GM21576 (cell line): ENCODE data around the gene FADS1.
A peak's percentile ranks its signal among the peaks of the same experiment; 100 is the strongest.

Source experiments
- ATAC-seq: cut with Tn5 transposase; IDR thresholded peaks from one replicate; pipeline ENCODE4 v1.9.1; 2021; ENCODE audit warnings: mild to moderate bottlenecking, moderate library complexity; ENCODE audit not compliant: unreplicated experiment

Gene FADS1

GRCh38 chr11:61762798-61763197, 54.0 kb downstream of the FADS1 start:
- ATAC-seq = no peak

GRCh38 chr11:61762223-61762615, 54.6 kb downstream of the FADS1 start:
- ATAC-seq = no peak

DNA sequence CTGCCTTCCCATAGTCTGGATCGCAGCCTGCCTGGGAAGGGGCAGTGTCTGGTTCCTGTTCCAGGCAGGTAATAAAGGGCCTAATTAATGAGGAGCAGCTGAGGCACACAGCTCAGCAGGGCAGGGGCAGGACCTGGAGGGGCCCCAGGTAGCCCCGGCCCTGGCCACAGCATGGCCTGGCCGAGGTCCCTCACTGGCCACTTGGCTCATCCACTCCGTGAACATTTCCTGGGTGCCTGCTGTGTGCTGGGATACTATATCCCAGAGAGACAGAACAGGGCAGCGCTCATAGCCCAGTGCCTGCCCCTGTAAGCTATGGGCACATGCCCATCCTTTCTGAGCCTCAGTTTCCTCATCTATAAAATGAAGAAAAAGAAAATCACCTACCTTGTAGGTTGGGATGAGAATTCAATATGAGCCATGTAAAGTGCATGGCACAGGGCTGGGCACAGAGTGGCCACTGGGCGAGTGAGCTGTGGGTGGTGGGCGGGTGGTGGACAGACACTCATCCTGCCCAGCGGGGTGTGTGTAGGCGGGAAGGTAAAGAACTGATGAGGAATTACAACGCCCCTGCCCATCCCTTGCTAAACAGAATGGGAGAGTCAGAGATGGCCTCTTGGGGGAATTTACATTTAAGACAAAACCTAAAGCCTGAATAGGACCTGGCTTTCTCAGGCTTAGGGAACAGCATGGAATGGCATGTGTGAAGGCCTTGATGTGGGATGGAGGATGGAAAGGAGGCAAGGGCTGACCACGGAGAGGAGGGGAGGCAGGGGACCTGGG, 55.2 kb downstream of the FADS1 start:
- ATAC-seq = no peak

DNA sequence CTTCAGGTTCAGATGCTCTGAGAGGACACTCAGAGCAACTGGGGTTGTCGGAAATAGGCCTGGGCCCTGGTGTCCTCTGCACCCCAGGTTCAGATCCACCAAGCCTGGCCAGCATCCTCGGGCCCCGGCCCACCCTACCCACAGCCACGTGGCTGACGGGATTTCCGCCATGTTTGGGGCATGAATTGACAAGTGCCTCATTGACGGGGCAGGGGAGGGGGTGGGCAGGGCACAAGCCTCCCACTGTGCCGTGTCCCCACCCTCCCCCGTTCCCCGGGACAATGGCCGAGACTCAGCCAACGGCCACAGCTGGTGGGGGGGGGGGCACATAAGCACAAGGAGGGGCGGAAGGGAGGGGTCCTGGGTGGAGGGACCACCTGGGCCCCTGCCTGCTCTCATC, 55.9 kb downstream of the FADS1 start:
- no peak for ATAC-seq

DNA sequence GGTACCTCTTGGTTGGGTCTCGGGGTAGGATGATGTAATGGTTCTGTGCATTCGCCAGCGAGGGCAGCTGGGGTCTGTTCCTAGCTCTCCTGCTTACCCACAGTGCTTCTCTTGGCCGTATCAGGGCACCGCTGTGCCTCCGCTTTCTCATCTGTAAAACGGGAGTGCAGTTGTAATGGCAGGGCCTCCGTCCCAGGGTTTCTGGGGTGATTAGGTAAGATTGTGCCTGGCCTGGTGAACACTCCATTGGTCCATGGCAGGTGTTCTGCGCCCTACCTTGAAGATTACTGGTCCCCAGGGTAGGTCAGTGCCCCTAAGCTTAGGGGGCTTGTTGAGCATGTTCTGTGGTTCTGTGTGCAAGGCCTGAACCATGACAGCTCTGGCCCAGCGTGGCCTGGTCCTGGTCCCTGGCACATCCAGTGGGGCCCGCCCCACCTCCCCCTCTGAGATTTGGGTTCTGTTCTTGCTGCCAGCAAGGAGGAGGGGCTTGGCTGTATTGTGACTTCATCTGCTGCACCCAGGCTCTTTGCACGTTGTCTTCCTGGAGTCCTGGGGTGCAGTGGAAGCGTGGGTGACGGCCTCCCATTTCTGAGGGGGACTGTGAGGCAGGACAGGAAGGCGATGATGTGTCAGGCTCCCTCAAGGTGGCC, 59.5 kb downstream of the FADS1 start:
- ATAC-seq = no peak

- ATAC-seq = no peak
These were observed 60.2 kb downstream of the FADS1 start for GRCh38 chr11:61756452-61757212.

DNA sequence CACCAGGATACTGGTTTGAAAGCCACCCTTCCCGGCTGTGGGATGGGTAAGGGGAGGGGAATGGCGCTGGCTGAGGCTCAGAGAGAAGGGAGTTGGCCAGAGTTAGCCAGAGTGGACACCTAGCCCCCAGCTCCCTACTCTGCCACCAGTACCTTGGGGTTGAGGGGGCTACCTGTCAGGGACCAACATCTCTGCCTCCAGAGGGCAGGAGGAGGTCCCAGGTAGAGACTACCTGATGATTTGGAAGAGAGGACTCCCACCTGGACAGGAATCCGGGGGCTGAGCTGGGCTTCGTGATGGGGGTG, 60.7 kb downstream of the FADS1 start:
- no peak for ATAC-seq

DNA sequence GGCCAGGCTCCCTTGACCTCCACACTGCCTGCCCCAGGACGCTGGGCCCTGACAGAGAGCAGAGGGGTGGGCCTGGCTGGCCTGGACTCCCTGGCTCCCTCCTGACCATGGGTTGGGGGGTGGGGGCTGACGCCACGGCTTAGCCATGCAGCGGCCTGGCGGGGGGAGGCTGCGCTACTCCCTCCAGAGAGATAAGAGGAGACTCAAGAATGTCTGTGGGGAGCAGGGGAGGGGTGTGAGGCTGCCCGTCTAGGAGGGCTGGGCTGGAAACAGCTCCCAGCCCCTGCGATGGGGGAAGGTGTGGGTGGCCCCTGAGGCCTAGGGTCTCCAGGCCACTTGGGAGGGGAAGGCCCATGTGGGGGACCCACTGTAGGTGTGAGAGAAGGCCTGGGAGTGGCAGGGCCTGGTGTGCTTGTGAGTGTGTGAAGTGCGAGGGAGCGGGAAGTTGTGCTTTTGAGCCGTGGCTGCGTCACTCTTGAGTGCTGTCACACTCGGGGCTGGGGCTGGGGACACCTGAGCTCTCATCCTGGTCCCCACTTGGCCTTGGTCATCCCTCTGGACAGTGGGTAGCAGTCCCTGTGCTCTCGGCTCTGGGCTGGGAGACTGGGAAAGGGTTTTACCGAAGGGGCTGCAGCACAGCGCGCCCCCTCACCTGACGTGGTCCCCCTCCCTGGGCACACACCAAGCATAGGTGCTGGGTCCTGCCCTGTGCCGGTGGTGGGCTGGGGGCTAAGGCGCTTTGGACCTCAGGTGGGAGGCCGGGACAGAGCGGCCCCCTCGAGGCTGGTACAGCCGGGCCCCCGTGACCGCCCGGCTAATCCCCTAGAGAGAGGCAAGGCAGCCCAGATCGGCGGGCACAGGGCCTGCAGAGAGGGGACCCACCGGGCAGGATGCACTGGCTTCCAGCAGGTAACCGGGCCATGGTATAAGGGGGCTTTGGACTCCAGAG, 62.0 kb downstream of the FADS1 start:
- ATAC-seq = no peak

- ATAC-seq = no peak
These were observed 63.1 kb downstream of the FADS1 start for GRCh38 chr11:61753672-61754071.

DNA sequence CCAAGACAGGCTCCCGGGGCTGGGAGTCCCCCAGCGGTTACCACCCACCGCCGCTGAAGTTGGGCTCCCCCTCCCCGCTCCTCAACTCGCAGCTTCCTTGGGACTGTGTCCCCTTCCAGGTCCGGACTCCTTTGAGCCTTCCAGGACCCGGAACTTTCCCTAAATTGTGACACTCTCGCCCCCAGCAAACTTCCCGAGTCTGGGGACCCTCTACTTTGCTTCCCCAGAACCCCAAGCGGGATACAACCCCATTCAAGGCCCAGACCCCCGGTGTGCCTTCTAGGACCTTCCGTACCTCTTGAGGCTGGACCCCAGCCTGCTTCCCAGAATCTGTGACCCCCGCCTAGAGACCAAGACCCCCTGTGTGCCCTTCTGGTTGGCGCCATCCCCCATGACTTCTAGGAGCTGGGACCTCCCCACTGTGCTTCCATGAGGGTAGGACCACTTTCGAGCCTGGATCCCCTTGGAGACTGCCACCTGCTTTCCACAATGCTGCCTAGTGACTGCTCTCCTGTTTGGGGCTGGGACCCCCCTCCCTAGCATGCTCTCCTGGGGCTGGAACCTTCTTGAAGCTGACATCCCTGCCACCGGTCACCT, 63.8 kb downstream of the FADS1 start:
- ATAC-seq = no peak

GRCh38 chr11:61752117-61752924, 64.5 kb downstream of the FADS1 start, which contains the start of gene MYRF:
MYRF (plus strand) TSS chr11:61752636; CDS start chr11:61752745, 109 bp downstream.
- ATAC-seq = peak; percentile 43

GRCh38 chr11:61751384-61751783, 65.4 kb downstream of the FADS1 start:
- ATAC-seq = no peak

- ATAC-seq = no peak
These were observed 66.1 kb downstream of the FADS1 start for GRCh38 chr11:61750631-61751273.
